HG02642 (cell line): Measurements from ENCODE around the gene MEGF11.
"Not testable (repeated sequence)": the region's sequence is repeated elsewhere in the genome, so short reads cannot be mapped to it uniquely, and the experiment has no call there.

ENCODE experiments used
- ATAC-seq: cut with Tn5 transposase; IDR thresholded peaks from one replicate; pipeline ENCODE4 v1.9.1; 2021; ENCODE audit warnings: mild to moderate bottlenecking; ENCODE audit not compliant: unreplicated experiment, poor library complexity

MEGF11 gene

DNA sequence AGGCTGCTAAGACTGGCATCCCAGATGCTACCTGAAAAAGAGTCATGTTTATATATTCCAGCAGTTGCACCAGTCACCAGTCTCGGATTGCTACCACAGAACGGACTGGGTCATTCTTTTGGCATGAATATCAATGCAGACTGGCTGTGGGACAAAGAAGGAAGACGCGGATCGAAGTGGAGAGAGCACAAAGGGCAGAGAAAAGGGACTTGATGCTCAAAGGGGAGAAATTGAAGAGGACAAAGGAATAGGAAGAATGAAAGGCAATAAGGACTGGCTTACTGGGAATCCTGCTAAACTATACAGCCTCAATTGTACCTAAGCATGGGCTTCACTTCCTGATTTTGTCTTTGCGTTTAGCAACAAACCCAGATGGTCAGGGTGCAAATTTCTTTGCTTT, 24.5 kb upstream of the MEGF11 start:
- no peak for ATAC-seq

GRCh38 chr15:66276546-66276945, 23.0 kb upstream of the MEGF11 start:
- no peak for ATAC-seq

GRCh38 chr15:66275352-66275751, 21.8 kb upstream of the MEGF11 start:
- ATAC-seq, result no peak

GRCh38 chr15:66270932-66271331, 17.4 kb upstream of the MEGF11 start:
- no peak for ATAC-seq

DNA sequence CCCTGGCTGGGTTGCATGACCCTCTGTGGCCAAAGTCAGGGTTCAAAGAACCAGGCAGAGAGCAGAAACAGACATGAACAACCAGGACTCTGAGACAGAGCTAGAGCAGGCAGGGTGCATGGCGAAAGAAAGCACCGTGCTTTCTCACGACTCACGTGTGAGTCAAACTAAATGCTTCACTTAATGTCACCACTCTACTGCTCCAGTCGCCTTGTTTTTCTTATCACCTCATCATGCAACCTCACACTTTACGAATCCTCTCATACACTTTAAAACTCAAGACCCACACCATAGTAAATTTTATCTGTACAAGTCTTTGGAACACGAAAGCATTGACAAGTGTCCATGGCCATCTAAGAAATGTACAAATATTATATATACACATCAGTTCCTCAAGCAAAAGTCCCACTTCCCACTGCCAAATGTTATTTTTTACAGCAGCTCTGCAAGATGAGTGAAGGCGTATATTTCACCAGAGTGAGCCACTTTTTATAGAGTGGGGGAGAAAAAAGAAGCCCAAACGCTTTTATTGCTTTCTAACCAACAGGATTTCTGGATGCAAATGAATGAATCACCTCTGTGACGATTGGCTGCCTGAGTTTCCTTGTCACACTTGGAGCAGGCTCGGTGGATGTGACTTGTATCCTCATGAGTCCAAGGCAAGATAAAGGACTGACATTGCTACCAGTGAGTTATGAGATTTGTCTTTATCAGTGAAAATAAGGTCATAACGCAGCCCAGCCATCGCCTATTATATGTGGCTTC, 16.0 kb upstream of the MEGF11 start:
- ATAC-seq, result no peak

DNA sequence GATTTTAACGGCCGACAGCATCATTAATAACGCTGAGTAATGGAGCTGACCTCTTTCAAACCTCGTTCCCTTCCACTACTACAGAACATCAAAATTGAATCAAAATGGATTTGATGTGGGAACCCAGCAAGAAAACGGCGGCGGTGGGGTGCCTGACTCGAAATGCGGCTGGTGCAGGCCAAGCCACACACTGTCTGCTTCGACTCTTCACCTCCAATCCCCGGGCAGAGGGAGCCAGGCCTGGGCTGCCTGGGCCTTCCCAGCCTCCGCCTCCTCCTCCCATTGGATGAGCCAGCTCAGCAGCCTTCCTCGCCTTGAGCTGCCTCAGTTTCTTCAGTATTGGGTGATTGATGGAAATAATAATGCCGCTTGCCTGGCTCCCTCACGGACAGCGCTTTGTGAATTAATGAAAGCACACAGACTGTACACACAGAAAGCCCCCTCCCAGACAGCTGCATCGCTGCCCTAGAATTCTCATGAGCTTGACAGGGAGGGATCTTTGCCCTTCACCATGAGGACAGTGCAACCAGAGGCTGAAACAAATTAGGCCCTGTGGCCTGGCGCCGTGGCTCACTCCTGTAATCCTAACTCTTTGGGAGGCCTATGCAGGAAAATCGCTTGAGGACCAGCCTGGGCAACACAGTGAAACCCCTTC, 11.4 kb upstream of the MEGF11 start:
- ATAC-seq, result no peak

GRCh38 chr15:66262837-66263236, 9.3 kb upstream of the MEGF11 start:
- not testable (repeated sequence) for ATAC-seq

- ATAC-seq, result no peak
Measured at GRCh38 chr15:66261056-66261455, 7.5 kb upstream of the MEGF11 start.

DNA sequence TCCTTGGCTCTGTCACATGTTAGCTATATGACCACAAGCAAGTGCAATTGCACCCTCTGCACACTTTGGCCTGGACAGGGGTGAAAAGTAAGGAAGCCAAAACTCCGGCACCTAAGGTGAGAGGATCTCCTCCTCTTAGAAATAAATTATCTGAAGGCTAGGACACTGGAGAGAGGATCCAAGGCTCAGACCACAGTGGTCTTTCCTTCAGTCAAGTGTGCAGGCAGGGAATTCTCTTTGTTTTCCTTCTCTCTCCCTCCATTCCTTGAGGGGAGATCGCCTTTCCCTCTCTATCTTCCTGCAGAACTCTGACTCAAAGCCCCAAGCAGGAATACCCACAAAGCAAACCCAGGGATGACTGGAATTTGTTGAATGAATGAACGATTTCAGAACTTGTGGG, 3.1 kb upstream of the MEGF11 start:
- ATAC-seq, result no peak

DNA sequence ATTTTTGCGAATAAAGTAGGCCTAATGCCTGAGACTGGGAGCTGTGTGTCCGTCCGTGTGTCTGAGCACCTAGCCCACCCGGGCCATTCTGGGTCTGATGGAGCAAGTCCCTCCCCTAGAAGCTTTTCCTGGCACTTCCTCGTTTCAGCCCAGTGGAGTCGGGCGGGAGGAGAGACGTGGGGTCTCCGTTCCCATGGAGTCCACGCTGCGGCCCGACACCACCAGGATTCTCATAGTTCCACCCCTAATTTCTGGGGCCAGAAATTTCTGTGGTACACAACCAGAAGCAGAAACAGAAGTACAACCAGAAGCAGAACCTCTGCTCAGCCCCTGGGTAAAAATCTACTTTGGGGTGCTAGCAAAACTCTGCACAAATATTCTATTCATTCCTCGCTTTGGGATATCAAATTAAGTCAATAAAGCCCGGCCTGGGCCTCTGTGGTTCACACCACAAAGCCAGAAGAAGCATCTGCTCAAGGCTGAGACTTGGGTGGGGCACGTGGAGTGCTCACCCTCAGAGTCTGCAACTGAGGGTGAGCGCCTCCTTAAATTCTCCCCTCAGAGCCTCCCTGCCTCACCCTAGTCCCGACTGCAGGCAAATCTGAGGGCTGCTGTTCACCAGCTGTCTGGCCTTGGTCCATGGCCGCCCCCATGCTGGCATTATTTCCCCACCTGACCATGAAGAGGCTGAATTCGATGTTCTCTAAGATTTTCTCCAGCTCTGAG, 1.6 kb upstream of the MEGF11 start:
- ATAC-seq, result no peak

GRCh38 chr15:66254089-66254950, 770 bp upstream of the MEGF11 start:
- ATAC-seq, result no peak

GRCh38 chr15:66252685-66253417, 699 bp downstream of the MEGF11 start:
- no peak for ATAC-seq

DNA sequence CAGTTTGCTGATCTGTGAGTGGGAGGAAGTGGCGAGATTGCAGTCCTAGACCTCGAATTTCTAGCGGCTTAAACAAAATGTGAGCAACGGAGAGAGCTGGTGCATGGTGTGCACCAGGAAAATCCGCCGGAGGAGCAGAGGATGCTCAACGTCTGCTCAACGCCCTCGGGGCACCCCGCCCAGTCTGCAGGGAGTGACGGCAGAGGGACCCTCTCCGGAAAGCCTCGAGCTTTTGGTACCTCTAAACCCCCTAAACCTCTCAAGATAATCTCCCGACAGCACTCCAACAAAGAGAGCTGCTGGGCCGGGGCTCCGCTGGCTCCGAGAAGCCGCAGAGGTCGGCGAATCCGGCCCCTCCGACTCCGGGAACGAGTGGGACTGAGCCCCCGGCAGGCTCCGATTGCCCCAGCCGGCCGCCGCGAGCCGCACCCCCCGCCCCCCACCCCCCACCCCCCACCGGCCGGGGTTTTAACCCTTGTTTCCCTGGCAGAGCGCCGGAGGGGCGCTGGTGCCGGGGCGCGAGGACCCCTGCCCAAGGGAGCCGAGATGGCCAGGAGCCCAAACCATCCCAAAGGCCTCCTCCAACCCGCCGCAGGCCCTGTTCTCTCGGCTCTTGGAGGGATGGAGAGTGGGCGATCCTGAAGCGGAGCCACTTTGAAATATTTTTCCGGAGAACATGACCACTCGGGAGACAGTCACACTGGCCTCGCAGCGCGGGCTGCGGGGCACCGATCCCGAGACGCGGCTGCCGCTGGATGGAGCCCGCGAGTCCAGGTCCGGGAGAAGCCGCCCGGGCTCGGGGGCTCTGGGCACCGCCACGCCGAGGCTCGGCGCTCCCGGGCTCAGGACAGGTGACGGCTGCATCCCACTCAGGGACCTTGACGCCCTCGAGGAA, 1.5 kb downstream of the MEGF11 start:
- ATAC-seq, result no peak

GRCh38 chr15:66251065-66251789, 2.3 kb downstream of the MEGF11 start:
- ATAC-seq, result no peak

- no peak for ATAC-seq
Measured at GRCh38 chr15:66249605-66250174, 3.9 kb downstream of the MEGF11 start.

DNA sequence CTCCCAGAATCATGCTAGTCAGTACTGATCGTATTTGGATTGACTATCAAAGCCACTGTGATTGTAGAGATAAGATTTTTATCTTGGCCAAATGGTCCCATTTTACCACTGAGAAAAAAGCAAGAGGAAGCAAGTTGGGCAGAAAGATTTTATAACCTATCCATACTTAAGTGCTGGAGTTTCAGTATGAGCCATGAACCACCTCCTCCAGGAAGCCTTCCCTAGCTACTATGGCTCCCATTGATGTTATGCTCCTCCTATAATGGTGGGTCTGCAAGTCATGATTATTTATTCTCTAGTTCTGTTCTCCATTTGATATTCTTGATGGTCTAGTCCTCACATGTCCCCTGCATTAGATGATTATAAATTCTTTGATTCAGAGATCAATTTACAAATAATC, 6.6 kb downstream of the MEGF11 start:
- ATAC-seq, result no peak

DNA sequence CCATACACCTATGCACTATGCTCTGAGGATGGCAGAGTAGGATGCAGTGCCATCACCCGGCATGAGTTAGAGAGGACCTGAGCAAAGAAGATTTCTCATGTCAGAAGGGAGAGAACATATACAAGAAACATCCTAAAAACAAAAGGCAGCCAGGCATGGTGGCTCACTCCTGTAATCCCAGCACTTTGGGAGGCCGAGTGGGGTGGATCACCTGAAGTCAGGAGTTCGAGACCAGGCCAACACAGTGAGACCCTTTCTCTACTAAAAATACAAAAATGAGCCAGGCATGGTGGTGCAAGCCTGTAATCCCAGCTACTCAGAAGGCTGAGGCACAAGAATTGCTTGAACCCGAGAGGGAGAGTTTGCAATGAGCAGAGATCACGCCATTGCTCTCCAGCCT, 7.7 kb downstream of the MEGF11 start:
- not testable (repeated sequence) for ATAC-seq

DNA sequence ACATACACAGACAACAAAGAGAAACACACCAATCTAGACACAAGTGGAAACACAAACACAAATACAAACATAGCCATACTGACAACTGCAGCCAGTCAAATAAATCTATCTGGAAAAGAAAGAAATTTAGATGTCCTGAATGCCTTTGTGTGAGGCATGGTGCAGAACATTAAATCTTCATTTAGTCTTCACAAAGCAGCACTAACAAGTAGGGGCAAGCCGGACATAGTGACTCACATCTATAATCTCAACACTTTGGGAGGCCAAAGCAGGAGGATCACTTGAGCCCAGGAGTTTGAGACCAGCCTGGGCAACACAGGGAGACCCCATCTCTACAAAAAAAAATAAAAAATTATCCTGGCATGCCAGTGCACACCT, 11.7 kb downstream of the MEGF11 start:
- ATAC-seq, result no peak
